ENCODE measurements around the gene RIOK2.

DNA sequence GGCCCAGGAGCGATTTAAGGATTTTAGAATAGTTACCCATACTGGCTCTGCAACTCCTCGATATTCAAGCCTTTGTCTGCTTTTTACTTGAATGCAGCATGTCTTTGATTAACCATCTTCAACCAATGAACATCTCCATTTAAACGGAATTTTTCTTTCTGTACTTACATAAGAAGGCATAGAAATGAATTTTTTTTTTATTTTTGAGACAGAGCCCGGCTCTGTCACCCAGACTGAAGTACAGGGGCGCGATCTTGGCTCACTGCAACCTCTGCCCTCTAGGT lies 825 bp upstream of the RIOK2 start:
- TF ChIP-seq, protein P1, sequence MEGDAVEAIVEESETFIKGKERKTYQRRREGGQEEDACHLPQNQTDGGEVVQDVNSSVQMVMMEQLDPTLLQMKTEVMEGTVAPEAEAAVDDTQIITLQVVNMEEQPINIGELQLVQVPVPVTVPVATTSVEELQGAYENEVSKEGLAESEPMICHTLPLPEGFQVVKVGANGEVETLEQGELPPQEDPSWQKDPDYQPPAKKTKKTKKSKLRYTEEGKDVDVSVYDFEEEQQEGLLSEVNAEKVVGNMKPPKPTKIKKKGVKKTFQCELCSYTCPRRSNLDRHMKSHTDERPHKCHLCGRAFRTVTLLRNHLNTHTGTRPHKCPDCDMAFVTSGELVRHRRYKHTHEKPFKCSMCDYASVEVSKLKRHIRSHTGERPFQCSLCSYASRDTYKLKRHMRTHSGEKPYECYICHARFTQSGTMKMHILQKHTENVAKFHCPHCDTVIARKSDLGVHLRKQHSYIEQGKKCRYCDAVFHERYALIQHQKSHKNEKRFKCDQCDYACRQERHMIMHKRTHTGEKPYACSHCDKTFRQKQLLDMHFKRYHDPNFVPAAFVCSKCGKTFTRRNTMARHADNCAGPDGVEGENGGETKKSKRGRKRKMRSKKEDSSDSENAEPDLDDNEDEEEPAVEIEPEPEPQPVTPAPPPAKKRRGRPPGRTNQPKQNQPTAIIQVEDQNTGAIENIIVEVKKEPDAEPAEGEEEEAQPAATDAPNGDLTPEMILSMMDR (conservative IDR thresholded peaks at IDR 0.05; ENCODE audit: low read length): no peak
- TF ChIP-seq EZH2phosphoT487 (IDR thresholded peaks at IDR 0.05; ENCODE audit: borderline replicate concordance): no peak
